GM21390 (cell line): ENCODE results near the gene GCGR.

ENCODE experiments used
- ATAC-seq: cut with Tn5 transposase; IDR thresholded peaks from one replicate; pipeline ENCODE4 v1.9.1; 2021; ENCODE audit not compliant: unreplicated experiment

GCGR gene

DNA sequence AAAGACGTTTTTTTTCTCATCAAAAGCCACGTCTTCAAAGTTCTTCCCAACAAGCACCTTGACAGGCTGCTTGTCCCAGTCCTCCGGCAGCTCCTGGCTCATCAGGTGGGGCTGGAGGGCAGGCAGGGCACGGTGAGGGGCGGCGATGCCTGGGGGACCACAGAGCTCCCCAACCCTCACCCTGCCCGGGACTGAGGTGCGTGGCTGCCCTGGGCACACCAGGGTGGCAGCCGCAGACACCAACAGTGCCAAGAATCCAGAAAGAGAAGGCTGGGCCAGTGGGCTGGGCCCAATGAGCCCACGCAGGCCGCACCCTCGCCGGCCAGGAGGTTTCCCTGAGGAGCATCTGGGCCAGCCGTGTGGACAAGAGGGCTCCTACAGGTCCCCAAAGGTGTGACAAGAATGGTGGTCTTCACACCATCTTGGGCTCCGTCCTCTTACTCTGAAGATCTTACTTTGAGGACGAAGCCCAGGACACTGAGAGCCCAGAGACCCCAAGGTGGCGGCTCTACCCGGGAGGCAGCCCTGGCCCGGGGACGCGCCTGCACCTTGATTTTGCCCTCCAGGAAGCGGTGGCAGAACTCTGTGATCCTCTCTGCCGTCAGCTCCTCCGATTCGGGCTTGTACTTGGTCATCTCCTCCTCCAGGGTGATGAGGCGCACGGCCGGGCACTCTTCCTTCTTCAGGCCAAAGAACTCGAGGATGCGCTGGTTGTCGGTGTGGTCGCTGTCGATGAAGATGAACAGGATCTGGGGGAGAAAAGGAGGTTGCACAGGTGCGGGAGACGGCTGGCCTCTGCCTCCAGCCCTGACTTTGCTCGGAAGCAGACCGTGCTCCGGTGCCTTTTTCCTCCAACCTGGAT is 42.2 kb downstream of the GCGR start:
- no peak for ATAC-seq

DNA sequence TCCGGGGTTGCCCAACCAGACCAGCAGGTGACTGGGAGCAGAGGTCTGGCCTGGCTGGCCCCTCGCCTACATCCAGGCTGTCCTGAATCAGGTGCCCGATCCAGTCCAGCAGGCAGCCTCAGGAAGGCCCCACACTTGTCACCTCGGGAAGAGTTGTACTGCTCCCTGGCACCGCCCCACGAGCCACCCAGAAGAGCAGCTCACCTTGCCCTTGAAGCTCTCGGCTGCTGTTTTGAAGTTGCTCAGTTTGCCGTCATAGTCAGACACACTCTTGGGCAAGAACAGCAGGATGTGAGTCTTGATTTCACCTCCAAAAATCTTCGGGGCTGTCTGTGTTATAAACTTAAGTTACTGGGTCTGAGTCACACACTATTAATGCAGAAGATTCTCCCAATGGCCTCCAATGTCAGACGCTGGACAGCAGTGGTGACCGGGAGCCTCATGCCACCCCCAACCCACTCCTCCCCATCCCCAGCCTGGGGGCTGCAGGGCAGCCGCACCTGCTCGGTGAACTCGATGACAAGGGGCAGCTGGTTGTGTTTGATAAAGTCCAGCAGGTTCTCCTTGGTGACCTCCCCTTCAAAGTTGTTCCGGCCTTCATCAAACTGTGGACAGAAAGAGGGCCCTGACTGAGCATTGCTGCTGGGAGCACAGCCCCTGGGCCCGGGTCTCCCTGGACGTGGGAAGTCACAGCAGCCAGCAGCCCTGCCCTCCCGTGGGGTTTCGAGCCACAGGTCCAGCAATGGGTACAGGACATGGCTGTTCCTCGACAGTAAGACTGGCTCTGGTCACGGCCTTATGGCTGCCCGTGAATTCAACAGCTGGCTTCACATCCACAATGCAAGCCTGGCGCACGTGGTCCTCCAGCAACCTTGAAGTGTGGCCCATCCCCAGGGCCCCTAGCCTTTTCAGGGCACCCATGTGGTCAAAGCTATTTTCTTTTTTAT is 43.1 kb downstream of the GCGR start:
- no peak for ATAC-seq

DNA sequence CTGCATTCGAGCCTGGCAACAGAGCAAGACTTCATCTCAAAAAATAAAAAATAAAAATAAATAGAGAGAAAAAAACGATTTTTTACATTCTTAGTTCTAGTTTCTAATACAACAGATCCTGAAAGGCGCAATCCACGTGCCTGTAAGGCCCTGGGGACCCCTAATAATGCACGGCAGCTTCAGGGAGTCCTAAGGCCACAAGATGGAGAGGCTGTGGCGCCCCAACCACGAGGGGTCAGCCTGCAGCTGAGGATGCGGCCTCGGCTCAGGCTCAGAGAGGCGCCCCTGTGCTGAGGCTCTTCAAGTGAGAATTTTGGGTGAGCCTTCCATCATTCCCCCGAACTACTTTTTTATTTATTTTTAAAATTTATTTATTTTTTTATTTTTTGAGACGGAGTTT is 45.5 kb downstream of the GCGR start:
- no peak for ATAC-seq

DNA sequence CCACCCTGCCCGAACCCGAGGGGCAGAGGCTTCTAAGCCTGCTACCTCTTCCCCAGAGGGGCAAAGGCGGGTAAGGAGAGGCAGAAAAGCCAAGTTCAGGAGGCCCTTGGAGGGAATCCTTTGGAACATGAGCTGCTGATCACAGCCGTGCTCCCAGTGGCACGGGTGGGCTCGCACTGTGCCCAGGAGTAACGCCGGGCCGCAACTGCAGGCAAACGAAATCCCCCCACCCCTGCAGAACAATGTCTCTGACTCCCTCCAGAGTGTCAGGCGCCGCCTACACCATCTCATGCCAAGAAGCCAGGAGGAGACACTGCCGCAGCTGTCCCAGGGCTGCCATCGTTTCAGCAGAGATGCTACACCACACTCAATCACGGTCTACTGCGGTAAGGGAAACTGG is 47.5 kb downstream of the GCGR start:
- no peak for ATAC-seq

DNA sequence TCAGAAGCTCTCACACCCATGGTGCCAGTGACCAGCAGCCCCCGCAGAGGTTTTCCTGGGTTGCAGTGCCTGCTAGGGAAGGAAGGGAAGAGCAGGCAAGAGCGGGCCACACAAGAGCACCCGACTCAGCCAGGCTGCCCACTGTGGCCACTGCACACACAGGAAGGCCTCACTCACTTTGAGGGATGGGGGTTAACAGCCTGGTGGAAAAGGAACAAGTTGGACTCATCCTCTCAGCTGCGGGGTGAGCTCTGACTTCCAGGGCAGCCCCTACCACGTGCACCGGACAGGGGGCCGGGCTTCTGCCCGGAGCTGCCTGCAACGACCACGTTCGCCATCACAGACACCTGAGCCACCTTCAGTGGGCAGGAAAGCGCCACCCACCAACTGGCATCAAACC is 48.3 kb downstream of the GCGR start:
- ATAC-seq: no peak

DNA sequence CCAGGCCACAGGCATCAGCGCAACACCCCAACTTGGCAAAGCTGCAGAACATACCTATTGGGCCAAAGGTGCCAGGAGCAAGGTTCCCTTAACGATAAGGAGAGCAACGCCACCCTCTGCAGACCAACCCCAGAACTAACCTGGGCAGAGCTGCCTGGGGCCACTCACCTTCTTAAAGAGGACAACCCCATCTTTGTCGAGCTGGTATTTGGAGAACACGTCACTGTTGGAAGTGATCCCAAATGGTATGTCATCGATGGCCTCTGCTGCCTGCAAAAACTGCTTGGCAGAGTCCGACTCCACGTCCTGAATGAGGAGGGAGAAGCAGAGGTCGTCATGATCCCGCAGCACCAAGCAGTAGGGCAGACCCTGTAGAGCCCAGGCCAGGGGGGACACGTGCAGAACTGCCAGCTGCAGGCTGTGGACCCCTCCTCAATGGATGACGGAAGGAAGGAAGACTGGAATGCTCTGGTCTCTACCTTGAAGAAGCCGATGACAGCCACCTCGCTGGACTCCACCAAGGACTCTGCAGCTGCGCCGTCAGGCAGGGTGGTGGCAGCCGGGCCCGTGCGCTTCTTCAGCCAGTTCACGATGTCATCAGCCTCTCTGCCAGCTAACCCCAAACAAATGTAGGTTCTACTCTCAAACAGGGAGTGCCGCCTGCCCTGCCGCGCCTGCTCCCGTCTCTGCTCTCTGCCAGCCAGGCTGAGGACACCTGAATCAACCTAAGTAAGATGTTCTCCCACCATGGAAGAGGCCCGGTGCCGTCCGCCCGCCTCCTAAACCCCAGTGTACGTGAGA is 51.2 kb downstream of the GCGR start:
- ATAC-seq: no peak

DNA sequence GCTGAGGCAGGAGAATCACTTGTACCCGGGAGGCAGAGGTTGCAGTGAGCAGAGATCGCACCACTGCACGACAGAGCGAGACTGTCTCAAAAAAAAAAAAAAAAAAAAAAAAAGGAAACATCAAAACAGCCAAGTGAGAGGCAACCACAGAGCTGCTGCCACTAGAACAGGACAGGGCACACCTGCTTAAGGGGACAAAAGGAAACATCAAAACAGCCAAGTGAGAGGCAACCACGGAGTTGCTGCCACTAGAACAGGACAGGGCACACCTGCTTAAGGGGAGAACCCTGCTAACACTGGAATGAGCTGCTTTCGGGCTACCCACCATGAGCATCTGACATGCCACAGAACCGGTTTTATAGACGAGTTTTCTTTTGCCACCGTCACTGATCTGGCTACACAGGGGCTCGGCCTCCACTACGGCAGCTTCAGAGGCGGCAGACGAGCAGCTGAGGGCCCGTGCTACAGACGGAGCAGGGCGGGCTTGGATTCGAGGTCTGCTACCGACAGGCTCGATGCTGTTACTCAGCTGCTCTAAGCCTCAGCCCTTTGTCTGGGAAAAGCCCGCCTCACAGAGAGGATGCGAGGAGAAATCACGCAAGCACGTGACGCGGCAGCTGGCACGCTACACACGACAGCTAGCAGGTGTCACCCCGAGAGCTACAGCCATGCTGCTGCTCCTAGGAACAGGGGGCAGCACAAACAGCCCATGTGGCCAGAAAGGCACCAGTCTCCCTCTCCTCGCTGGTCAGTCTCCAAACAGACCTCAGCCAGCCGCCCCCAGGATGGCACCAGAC is 54.4 kb downstream of the GCGR start:
- ATAC-seq: no peak

DNA sequence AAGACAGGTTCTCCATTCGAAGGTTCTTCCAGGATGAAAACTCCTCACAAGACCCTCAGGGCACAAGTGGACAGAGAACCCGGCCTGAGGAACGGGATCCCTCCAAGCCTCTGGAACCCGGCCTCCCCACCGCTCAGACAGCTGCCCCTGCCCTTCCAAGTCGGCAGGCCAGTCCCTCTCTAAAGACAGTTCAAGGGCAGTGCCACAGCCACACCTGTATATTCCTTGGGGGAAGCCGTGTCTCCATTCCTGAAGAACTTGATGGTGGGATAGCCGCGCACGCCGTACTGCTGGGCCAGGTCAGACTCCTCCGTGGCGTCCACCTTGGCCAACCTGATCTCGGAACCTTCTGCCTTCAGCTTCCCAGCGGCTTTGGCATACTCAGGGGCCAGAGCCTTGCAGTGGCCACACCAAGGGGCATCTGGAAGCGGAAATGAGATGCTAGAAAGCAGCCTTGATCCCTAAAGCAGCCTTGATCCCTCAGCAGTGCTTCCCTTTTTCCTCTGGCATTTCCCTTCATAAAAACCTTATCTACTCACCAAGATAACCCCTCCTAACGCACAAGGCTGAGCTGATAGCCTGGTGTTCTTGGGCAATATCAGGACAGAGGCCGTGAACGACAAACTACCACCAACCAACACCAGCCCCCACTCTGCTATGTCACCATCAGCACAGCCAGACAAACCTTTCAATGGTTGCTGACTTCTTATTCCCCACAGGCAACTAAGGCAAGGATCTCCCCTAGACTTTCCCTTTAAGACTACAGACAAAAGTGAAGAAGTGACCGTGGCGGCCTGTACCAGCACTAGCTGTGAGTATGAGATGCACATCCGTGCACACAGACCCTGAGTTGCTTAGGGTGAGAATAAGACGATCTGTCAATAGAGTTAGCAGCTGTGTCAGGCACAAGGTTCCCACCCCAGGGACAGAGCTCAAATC is 55.3 kb downstream of the GCGR start:
- no peak for ATAC-seq

DNA sequence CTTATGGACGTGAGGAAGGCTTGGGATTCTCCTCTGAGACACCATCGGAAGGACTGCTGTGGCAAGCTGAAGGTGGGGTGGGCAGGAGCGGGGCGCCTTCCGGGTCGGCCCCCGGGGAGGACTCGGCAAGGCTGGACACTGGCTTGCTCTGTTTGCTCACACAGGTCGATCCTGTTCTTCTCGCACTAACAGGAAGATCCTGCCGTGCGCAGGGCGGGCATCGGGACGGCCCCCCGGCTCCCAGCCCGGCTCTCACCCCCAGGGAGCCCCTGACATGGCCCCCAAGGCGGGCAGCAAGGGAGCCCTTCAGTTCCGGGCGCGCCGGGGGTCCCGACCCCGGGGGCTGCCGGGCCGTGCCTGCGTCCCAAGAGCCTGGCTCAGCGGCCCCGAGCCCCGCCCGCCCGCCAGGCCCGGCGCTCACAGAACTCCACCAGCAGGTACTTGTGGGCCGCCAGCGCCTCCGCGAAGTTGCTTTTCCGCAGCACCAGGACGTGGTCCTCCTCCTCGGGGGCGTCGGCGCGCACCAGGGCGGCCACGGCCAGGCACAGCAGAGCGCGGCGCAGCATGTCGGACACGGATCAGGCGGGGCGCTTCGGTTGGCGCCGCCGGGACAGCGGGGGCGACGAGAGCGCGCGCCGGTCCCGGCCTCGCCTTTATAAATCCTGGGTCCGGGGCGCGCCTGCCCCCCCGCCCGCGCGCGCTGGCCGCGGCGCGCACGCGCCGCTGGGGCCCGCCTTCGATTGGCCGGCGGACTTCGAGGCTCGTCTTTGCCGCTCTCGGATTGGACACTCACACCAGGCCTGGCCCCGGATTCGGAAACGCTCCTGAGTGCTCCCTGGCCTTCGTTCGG is 56.2 kb downstream of the GCGR start, which contains the start of gene P4HB:
P4HB (minus strand) TSS at position 630 of the 850 bp plus-strand sequence; CDS start at position 566, 64 bp downstream.
- peak; percentile 2 for ATAC-seq

DNA sequence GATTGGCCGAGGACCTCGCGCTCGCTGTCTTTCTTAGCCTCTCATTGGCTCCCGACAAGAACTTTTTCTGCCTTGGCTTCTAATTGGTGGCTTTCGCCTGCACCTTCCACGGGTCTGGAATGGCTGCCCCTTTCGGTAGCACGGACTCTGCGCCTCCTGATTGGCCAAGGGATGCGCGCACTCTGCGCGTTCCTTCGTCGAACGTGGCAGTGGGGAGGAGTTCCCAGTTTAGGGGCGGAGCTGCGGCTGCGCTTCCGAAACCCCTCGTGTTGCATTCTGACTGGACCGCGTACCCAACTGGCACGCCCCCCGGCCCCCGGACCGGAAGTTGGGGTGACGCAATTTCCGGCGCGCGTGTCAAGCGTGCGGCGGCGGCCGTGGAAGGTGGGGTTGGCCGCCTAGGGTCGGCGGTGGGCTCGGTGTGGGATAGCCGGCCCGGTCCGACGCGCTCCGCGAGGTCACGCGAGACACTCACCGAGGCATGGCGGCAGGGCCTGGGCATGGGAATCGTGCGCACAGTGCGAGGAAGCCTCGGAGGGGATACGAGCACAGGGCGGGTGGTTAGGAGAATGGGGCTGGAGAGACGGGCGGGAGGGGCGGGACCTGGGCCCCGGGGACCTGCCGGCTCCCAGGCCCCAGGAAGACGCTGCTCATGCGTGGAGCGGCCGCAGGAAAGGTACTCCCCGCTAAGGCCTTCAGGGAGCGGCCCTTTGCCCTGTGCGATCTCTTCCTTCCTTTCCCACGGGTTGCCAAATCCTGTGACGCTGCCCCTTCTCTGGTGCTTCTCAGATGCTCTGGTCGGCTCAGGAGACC is 57.0 kb downstream of the GCGR start:
- peak; percentile 77 for ATAC-seq

DNA sequence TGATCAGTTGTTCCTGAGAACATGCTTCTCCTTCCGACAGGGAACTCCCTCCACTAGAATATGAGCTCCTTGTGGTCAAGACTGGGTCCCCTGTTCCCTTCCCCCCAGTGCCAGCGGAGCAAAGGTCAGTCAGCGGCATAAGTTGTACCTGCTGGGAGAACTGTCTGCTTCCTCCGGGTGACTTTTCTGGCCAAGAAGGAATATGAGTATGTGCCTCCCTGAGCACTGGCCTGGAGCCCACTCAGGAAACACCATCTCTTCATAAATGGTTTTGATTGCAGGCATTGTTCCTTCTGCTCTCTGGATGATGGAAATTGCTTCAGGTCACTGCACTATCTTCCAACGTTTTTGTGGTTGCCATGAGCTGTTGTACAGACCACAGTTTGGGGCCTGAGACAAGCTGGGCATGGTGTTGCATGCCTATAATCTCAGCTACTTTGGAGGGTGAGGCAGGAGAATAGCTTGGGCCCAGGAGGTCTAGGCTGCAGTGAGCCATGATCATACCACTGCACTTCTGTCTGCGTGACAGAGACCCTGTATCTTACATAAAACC is 59.2 kb downstream of the GCGR start:
- no peak for ATAC-seq
